SK-N-SH (cell line): ENCODE data around the gene CBX8.

ENCODE experiments used
- EP300 ChIP-seq, 2 experiments: IDR thresholded peaks; 2 replicates each; pipeline versions ENCODE4 v1.4.0 to v1.6.1; 2012; ENCODE audit warnings: borderline replicate concordance in 1 of 2, low read depth in 1 of 2, low read length in 1 of 2
- EZH2phosphoT487 ChIP-seq: fragments of 200-600 bp; sonication (generic); IDR thresholded peaks from 2 replicates; pipeline ENCODE4 v1.6.1; 2017; ENCODE audit warnings: low read depth, mixed run types, mild to moderate bottlenecking, antibody characterized with exemption, moderate library complexity, borderline replicate concordance
- JUND ChIP-seq: IDR thresholded peaks from 2 replicates; pipeline ENCODE4 v1.4.0; 2012
- MXI1 ChIP-seq: IDR thresholded peaks from 2 replicates; pipeline ENCODE4 v1.6.1; 2012; ENCODE audit warnings: mild to moderate bottlenecking, low read depth, low read length, improper control_type of control experiment
- POLR2AphosphoS5 ChIP-seq: IDR thresholded peaks from 2 replicates; pipeline ENCODE4 v1.6.1; 2012; ENCODE audit warnings: low read depth, low read length
- RAD21 ChIP-seq: IDR thresholded peaks from 2 replicates; pipeline ENCODE4 v1.6.1; 2012; ENCODE audit warnings: mild to moderate bottlenecking, low read length
- RCOR1 ChIP-seq: fragments of 150-350 bp; IDR thresholded peaks from 2 replicates; pipeline ENCODE4 v1.6.1; 2017; ENCODE audit warnings: antibody characterized with exemption, low read length
- RFX5 ChIP-seq: IDR thresholded peaks from 2 replicates; pipeline ENCODE4 v1.6.1; 2012; ENCODE audit warnings: mild to moderate bottlenecking, improper control_type of control experiment, low read length
- SIN3A ChIP-seq: IDR thresholded peaks from 2 replicates; pipeline ENCODE4 v1.6.1; 2012; ENCODE audit warnings: low read depth, mild to moderate bottlenecking, low read length, moderate library complexity, borderline replicate concordance
- TAF1 ChIP-seq: IDR thresholded peaks from 2 replicates; pipeline ENCODE4 v1.6.1; 2012; ENCODE audit warnings: low read depth, mild to moderate bottlenecking, low read length, moderate library complexity, borderline replicate concordance
- TF ChIP-seq, protein P1 (sequence below): IDR thresholded peaks from 2 replicates; pipeline ENCODE4 v1.4.0; 2012; ENCODE audit warnings: low read depth, borderline replicate concordance
- TF ChIP-seq, protein P2 (sequence below): fragments of 200-600 bp; sonication (generic); IDR thresholded peaks from 2 replicates; pipeline ENCODE4 v1.6.1; 2017; ENCODE audit warnings: antibody characterized with exemption, mild to moderate bottlenecking, moderate library complexity
- TF ChIP-seq, protein P3 (sequence below): IDR thresholded peaks from 2 replicates; pipeline ENCODE4 v1.4.0; 2012; ENCODE audit warnings: low read depth, borderline replicate concordance

DNA sequence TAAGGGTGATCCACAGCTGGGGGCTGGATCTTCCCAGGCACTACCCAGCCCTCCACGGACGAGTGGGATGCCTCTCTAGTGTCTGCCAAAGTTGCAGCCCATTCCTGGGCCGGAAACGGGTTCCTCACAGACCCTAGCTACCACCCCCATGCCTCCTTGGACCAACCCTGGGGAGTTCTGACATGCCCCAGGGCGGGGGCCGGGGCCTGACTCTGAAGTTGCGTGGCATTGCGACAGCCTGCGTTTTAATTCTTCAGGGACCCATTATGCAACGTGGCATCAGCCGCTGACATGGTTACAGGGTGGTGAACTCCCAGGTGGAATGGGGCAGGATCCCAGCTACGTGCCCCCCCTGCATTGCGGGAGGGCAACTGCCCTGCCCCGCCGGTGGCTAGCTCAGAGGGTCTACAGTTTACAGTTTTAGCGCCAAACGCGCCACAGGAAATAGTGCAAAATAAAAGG is 39.7 kb upstream of the CBX8 start:
- no peak for TF ChIP-seq TAF1
- no peak for TF ChIP-seq EP300 (IDR thresholded peaks at IDR 0.05; ENCODE audit: borderline replicate concordance in 1 of 2, low read depth in 1 of 2, low read length in 1 of 2)
- TF ChIP-seq RAD21: no peak
- TF ChIP-seq, protein P1, sequence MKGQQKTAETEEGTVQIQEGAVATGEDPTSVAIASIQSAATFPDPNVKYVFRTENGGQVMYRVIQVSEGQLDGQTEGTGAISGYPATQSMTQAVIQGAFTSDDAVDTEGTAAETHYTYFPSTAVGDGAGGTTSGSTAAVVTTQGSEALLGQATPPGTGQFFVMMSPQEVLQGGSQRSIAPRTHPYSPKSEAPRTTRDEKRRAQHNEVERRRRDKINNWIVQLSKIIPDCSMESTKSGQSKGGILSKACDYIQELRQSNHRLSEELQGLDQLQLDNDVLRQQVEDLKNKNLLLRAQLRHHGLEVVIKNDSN: no peak
- TF ChIP-seq, protein P2, sequence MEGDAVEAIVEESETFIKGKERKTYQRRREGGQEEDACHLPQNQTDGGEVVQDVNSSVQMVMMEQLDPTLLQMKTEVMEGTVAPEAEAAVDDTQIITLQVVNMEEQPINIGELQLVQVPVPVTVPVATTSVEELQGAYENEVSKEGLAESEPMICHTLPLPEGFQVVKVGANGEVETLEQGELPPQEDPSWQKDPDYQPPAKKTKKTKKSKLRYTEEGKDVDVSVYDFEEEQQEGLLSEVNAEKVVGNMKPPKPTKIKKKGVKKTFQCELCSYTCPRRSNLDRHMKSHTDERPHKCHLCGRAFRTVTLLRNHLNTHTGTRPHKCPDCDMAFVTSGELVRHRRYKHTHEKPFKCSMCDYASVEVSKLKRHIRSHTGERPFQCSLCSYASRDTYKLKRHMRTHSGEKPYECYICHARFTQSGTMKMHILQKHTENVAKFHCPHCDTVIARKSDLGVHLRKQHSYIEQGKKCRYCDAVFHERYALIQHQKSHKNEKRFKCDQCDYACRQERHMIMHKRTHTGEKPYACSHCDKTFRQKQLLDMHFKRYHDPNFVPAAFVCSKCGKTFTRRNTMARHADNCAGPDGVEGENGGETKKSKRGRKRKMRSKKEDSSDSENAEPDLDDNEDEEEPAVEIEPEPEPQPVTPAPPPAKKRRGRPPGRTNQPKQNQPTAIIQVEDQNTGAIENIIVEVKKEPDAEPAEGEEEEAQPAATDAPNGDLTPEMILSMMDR: no peak
- no peak for TF ChIP-seq EZH2phosphoT487
- TF ChIP-seq POLR2AphosphoS5: no peak
- no peak for TF ChIP-seq JUND
- TF ChIP-seq RCOR1: no peak
- no peak for TF ChIP-seq MXI1
- TF ChIP-seq RFX5: no peak
- TF ChIP-seq SIN3A: no peak
- TF ChIP-seq, protein P3, sequence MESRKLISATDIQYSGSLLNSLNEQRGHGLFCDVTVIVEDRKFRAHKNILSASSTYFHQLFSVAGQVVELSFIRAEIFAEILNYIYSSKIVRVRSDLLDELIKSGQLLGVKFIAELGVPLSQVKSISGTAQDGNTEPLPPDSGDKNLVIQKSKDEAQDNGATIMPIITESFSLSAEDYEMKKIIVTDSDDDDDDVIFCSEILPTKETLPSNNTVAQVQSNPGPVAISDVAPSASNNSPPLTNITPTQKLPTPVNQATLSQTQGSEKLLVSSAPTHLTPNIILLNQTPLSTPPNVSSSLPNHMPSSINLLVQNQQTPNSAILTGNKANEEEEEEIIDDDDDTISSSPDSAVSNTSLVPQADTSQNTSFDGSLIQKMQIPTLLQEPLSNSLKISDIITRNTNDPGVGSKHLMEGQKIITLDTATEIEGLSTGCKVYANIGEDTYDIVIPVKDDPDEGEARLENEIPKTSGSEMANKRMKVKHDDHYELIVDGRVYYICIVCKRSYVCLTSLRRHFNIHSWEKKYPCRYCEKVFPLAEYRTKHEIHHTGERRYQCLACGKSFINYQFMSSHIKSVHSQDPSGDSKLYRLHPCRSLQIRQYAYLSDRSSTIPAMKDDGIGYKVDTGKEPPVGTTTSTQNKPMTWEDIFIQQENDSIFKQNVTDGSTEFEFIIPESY: no peak
